Subcutaneous adipose tissue (tissue), 4 donors: ENCODE data around the gene ARFGEF3. TPM values are rescaled to one million over a fixed set of nuclear protein-coding genes. Genes with fewer than 3 reads are reported as not detected.

Experiments used
- CTCF ChIP-seq: fragments of 450-650 bp; IDR thresholded peaks from one replicate; pipeline ENCODE4 v1.5.1; 2016; ENCODE audit warnings: low read depth, mild to moderate bottlenecking, control low read depth, antibody characterized with exemption, moderate library complexity
- total RNA-seq, 4 donors: library from RNA; depleted of rRNA; stranded (reverse); fragments of >200 nt; gene quantifications; one replicate each; pipeline ENCODE4 v1.1.0, GENCODE V29; 2016

The ARFGEF3 gene
- total RNA-seq, 4 donors from 2014 or later: 1.0 to 6.2 (median 2.3) TPM

- TF ChIP-seq CTCF: no peak
Measured at GRCh38 chr6:138255443-138255842, 93.7 kb downstream of the ARFGEF3 start.

GRCh38 chr6:138257638-138258040, 95.9 kb downstream of the ARFGEF3 start:
- TF ChIP-seq CTCF: no peak

- TF ChIP-seq CTCF: no peak
Measured at GRCh38 chr6:138258197-138258596, 96.5 kb downstream of the ARFGEF3 start.

- no peak for TF ChIP-seq CTCF
Measured at GRCh38 chr6:138258991-138259390, 97.3 kb downstream of the ARFGEF3 start.

- TF ChIP-seq CTCF: no peak
Measured at GRCh38 chr6:138261116-138261780, 99.5 kb downstream of the ARFGEF3 start.

- TF ChIP-seq CTCF: no peak
Measured at GRCh38 chr6:138263963-138264362, 102.2 kb downstream of the ARFGEF3 start.

GRCh38 chr6:138264372-138264880, 102.7 kb downstream of the ARFGEF3 start:
- no peak for TF ChIP-seq CTCF
